Esophagus squamous epithelium (tissue), 4 donors: Measurements from ENCODE around the gene CEMP1.

Experiments used
- POLR2A ChIP-seq, 4 donors: fragments of 450-650 bp; IDR thresholded peaks; one replicate each; pipeline ENCODE4 v1.6.1; 2017; ENCODE audit warnings: antibody characterized with exemption in 4 of 4, mild to moderate bottlenecking in 4 of 4, moderate library complexity in 3 of 4
- TF ChIP-seq, protein P1 (sequence below), 6 experiments: fragments of 450-650 bp in 4 of 6; fragments of 200-600 bp in 2 of 6; sonication (generic) in 2 of 6; IDR thresholded peaks; one replicate each; pipeline ENCODE4 v1.5.1; 2016 to 2019; ENCODE audit warnings: antibody characterized with exemption in 6 of 6, mild to moderate bottlenecking in 4 of 6, moderate library complexity in 4 of 6

DNA sequence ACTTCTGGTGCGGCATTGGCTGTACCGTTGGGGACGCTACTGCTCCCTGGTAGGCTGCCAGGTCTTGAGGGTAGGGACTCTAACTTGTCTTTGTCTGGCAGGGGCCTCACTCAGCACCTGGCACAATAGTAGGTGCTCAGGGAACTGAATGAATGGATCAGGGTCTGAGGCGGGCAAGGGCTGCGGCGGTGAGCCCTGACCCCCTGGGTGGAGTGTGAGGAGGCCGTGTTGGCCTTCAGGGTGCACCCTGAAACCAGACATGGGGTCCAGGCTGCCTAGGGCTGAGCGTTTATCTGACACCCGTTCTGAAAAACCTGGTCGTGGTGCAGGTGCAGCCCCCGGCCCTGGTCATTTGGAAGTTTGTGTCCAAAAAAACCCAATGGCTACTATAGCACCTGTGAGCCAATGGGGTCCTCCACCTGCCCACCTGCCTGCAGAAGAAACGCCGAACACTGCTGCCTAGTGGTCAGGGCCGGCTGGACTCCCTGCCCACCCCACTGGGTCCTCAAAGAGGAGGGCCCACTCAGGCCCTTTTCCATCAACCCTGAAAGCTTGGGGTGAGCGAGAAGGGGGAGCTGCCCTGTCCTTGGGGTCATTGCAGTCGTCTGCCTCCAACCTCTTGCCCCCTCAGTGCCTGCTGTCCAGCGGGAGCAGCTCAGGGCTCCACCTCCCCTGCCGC, 22.3 kb downstream of the CEMP1 start:
- TF ChIP-seq, protein P1, sequence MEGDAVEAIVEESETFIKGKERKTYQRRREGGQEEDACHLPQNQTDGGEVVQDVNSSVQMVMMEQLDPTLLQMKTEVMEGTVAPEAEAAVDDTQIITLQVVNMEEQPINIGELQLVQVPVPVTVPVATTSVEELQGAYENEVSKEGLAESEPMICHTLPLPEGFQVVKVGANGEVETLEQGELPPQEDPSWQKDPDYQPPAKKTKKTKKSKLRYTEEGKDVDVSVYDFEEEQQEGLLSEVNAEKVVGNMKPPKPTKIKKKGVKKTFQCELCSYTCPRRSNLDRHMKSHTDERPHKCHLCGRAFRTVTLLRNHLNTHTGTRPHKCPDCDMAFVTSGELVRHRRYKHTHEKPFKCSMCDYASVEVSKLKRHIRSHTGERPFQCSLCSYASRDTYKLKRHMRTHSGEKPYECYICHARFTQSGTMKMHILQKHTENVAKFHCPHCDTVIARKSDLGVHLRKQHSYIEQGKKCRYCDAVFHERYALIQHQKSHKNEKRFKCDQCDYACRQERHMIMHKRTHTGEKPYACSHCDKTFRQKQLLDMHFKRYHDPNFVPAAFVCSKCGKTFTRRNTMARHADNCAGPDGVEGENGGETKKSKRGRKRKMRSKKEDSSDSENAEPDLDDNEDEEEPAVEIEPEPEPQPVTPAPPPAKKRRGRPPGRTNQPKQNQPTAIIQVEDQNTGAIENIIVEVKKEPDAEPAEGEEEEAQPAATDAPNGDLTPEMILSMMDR (IDR thresholded peaks at IDR 0.05): no peak
- TF ChIP-seq POLR2A (IDR thresholded peaks at IDR 0.05): no peak
